DLD1 (cell line): Measurements from ENCODE around the gene FAM219B.

ENCODE experiments used
- in situ Hi-C: cut with HindIII; loops from 2 replicates; pipeline ENCODE4 v1.10.0; 2017; ENCODE audit warnings: low sequenced_read_pairs

FAM219B gene

DNA sequence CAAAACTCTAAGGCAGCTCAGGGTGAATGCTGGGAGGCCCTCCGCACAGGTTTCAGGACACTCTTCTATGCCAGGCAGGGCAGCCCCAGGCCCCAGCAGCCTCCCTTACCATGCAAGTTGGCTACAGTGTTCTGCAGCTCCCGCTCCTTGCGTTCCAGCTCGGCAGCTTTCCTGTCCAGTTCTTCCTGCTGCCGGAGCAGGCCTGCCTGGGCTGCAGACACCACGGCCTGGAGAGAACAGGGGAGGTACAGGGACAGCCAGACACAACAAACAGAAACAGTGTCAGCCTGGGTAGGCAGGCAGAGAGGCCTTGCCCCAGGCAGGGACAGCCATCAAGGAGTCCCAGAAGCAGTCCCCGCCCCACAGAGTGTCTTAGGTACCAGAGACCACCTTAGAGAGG lies 54.7 kb downstream of the FAM219B start:
- in situ Hi-C loops, result no loop called here

- in situ Hi-C loops, result no loop called here
Measured at GRCh38 chr15:74850393-74850792, 56.3 kb downstream of the FAM219B start.
